Activated T-cell treated with anti-CD3 and anti-CD28 coated beads, Interleukin-2, amount 50 U/mL, for 24 hours (primary cell): ENCODE data around the gene SULT1A2.

ENCODE experiments used
- DNase-seq: peaks from one replicate; pipeline ENCODE4 v3.0.0-alpha.2; 2020
- H3K27ac Mint-ChIP-seq: 2 replicates; pipeline ENCODE4 v1.8.0; 2020; ENCODE audit warnings: mild to moderate bottlenecking, mixed read lengths
- H3K27me3 Mint-ChIP-seq: 2 replicates; pipeline ENCODE4 v1.8.0; 2020; ENCODE audit warnings: mixed read lengths
- H3K36me3 Mint-ChIP-seq: 2 replicates; pipeline ENCODE4 v1.8.0; 2020; ENCODE audit warnings: low read depth, mixed read lengths
- H3K4me1 Mint-ChIP-seq: 2 replicates; pipeline ENCODE4 v1.8.0; 2020; ENCODE audit warnings: low read depth, mixed read lengths
- H3K4me3 Mint-ChIP-seq: 2 replicates; pipeline ENCODE4 v1.8.0; 2020; ENCODE audit warnings: mild to moderate bottlenecking, moderate library complexity, mixed read lengths
- H3K9me3 Mint-ChIP-seq: 2 replicates; pipeline ENCODE4 v1.8.0; 2020; ENCODE audit warnings: mixed read lengths

Gene SULT1A2

GRCh38 chr16:28589930-28590329, 6.9 kb downstream of the SULT1A2 start:
- peaks cover 76% of the 10 kb centered on the region for H3K36me3 Mint-ChIP-seq
- H3K4me1 Mint-ChIP-seq: peaks cover 2% of the 10 kb centered on the region
- H3K27me3 Mint-ChIP-seq: no peaks in the 10 kb centered on the region
- no peak overlapping the region for H3K27ac Mint-ChIP-seq
- H3K9me3 Mint-ChIP-seq: no peaks in the 10 kb centered on the region
- no peak for DNase-seq
- H3K4me3 Mint-ChIP-seq: no peak overlapping the region

GRCh38 chr16:28589069-28589468, 7.8 kb downstream of the SULT1A2 start:
- no peaks in the 10 kb centered on the region for H3K27me3 Mint-ChIP-seq
- H3K27ac Mint-ChIP-seq: peak overlapping the region; percentile 59
- peaks cover 2% of the 10 kb centered on the region for H3K4me1 Mint-ChIP-seq
- no peak overlapping the region for H3K4me3 Mint-ChIP-seq
- H3K36me3 Mint-ChIP-seq: peaks cover 82% of the 10 kb centered on the region
- H3K9me3 Mint-ChIP-seq: no peaks in the 10 kb centered on the region
- DNase-seq: no peak

GRCh38 chr16:28587386-28587785, 9.5 kb downstream of the SULT1A2 start:
- Mint-ChIP-seq H3K27ac (peak overlapping the region; percentile 51), H3K4me1 (no peaks in the 10 kb centered on the region), H3K36me3 (peaks cover 91% of the 10 kb centered on the region), H3K4me3 (no peak overlapping the region), H3K9me3 (no peaks in the 10 kb centered on the region), H3K27me3 (no peaks in the 10 kb centered on the region)
- DNase-seq: no peak

GRCh38 chr16:28586466-28586865, 10.4 kb downstream of the SULT1A2 start:
- no peak overlapping the region for H3K27ac Mint-ChIP-seq
- no peaks in the 10 kb centered on the region for H3K9me3 Mint-ChIP-seq
- H3K27me3 Mint-ChIP-seq: no peaks in the 10 kb centered on the region
- H3K4me3 Mint-ChIP-seq: no peak overlapping the region
- peaks cover 90% of the 10 kb centered on the region for H3K36me3 Mint-ChIP-seq
- DNase-seq: no peak
- no peaks in the 10 kb centered on the region for H3K4me1 Mint-ChIP-seq

- Mint-ChIP-seq H3K4me1 (no peaks in the 10 kb centered on the region), H3K36me3 (peaks cover 90% of the 10 kb centered on the region), H3K27ac (peak overlapping the region; percentile 52), H3K27me3 (no peaks in the 10 kb centered on the region), H3K9me3 (no peaks in the 10 kb centered on the region), H3K4me3 (no peak overlapping the region)
- DNase-seq: no peak
These were observed 11.2 kb downstream of the SULT1A2 start for GRCh38 chr16:28585674-28586073.

GRCh38 chr16:28580726-28581315, 16.0 kb downstream of the SULT1A2 start:
- H3K27ac Mint-ChIP-seq: no peak overlapping the region
- H3K4me1 Mint-ChIP-seq: no peaks in the 10 kb centered on the region
- H3K36me3 Mint-ChIP-seq: peaks cover 54% of the 10 kb centered on the region
- no peak overlapping the region for H3K4me3 Mint-ChIP-seq
- no peak for DNase-seq
- no peaks in the 10 kb centered on the region for H3K27me3 Mint-ChIP-seq
- H3K9me3 Mint-ChIP-seq: no peaks in the 10 kb centered on the region

- Mint-ChIP-seq H3K27me3 (no peaks in the 10 kb centered on the region), H3K36me3 (peaks cover 13% of the 10 kb centered on the region), H3K4me3 (no peak overlapping the region), H3K9me3 (no peaks in the 10 kb centered on the region), H3K27ac (no peak overlapping the region), H3K4me1 (peaks cover 19% of the 10 kb centered on the region)
- no peak for DNase-seq
These were observed 21.3 kb downstream of the SULT1A2 start for GRCh38 chr16:28575446-28576109.

- Mint-ChIP-seq H3K4me1 (peaks cover 19% of the 10 kb centered on the region), H3K36me3 (peaks cover 13% of the 10 kb centered on the region), H3K9me3 (no peaks in the 10 kb centered on the region), H3K27me3 (no peaks in the 10 kb centered on the region), H3K4me3 (no peak overlapping the region), H3K27ac (peak overlapping the region; percentile 30)
- DNase-seq: no peak
These were observed 21.9 kb downstream of the SULT1A2 start for GRCh38 chr16:28574925-28575324.

DNA sequence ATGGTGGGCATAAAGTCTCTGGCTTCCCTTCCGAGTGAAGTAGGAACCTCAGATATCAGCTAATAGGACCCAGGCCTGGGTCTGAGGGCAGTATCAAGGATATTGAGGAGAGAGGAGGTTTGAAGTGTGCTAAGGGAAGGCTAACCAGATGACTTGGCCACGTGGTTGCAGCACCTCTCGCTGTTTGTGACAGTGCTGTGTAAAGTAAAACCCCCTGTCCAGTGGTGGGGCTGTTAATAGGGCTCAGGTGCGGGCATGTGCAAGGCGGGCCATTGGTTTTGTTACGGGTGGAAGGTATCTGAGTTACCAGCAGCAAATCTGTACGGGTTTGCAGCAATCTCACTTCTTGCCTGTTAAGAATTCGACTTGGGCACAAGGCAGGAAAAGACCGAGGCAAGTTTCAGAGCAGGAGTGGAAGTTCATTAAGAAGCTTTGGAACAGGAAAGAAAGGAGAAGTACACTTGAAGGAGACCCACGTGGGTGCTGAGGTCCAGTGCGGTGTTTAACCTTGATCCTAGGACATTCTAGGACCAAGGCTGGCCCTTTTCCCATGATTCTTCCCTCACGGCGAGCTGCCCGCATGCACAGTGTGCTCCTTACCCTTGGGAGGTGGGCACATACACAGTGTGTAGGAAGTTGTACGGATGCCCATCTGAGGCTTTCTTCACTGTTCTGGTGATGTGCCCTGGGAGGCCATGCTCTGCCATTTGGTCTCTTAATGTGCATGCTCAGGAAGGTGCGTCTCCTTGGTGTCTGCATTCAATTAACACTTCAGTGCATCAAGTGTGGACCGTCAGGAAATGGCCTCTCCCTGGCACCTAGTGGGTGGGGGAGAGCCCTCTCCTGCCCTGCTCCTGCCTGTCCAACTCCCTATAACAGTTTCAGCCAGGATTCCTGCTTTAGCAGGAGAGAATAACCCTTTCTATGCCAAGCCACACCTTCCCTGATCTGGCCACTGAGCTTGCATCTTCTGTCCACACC, 22.8 kb downstream of the SULT1A2 start:
- no peak for DNase-seq
- H3K4me1 Mint-ChIP-seq: peaks cover 21% of the 10 kb centered on the region
- no peak overlapping the region for H3K4me3 Mint-ChIP-seq
- peaks cover 11% of the 10 kb centered on the region for H3K36me3 Mint-ChIP-seq
- peak overlapping the region; percentile 23 for H3K27ac Mint-ChIP-seq
- no peaks in the 10 kb centered on the region for H3K9me3 Mint-ChIP-seq
- no peaks in the 10 kb centered on the region for H3K27me3 Mint-ChIP-seq

DNA sequence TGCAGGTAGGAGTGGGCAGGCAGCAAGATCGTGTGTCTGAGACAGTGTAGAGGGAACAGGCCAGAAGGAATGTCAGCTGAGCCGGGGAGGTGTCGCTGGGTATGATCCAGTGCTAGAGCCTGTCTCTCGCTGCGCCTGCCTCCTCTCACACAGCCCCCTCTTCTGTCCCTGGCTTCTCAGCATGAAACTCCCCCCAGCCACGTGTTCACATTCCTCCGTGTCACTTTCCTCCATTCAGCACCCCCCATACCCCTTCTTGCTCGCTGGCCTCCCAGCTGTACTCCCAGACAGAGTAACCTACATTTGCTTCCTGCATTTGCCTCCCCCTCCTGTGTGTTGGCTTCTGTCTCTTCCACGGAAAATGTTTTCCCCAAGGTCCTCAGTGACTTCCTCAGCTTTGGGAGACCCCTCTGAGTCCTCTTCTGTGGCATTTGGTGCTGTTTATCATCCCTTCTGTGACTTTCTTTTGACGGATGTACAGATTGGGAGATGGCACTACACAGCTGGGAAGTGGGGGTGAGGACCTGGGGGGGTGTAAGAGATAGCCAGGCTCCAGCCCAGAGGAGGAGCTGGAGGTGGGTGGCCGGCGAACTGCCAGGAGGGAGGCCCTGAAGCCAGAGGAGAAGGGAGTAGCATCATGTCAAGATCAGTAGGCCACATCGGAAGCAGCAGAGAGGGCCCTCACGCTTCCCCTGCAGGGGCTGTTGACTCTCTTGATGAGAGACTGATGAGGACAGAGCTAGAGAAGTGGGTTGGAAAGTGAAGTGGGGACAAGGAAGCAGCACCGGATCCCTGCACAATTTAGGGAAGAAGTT, 23.9 kb downstream of the SULT1A2 start:
- Mint-ChIP-seq H3K36me3 (peaks cover 10% of the 10 kb centered on the region), H3K27me3 (no peaks in the 10 kb centered on the region), H3K9me3 (no peaks in the 10 kb centered on the region), H3K4me3 (no peak overlapping the region), H3K4me1 (peaks cover 24% of the 10 kb centered on the region), H3K27ac (peak overlapping the region; percentile 69)
- no peak for DNase-seq

DNA sequence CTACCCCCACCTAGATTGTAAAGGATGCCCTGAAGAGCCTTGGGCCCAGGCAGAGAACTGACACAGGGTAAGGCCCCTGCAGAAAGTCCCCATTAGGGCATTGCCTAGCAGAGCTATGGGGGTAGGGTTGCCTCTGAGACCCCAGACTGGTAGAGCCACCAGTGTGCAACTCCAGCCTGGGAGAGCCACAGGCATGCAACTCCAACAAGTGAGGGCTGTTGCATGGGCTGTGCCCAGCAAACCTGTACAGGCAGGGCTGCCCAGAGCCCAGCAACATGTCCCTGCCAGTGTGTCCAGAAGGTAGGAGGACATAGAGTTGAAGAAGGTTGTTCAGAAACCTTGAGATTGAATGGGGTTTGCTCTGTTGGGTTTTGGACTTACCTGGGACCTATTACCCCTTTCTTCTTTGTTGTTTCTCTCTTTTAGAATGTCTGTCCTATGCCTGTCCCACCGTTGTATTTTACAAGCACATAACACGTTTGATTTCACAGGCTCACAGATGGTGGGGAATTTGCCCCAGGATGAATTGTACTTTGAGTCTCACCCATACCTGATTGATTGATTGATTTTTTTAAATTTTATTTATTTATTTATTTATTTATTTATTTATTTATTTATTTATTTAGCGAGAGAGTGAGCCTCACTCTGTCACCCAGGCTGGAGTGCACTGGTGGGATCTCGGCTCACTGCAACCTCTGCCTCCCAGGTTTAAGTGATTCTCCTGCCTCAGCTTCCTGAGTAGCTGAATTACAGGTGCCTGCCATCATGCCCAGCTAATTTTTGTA, 26.7 kb downstream of the SULT1A2 start:
- Mint-ChIP-seq H3K9me3 (peaks cover 7% of the 10 kb centered on the region), H3K36me3 (peaks cover 27% of the 10 kb centered on the region), H3K4me3 (no peak overlapping the region), H3K27me3 (no peaks in the 10 kb centered on the region), H3K4me1 (peaks cover 29% of the 10 kb centered on the region), H3K27ac (no peak overlapping the region)
- no peak for DNase-seq

DNA sequence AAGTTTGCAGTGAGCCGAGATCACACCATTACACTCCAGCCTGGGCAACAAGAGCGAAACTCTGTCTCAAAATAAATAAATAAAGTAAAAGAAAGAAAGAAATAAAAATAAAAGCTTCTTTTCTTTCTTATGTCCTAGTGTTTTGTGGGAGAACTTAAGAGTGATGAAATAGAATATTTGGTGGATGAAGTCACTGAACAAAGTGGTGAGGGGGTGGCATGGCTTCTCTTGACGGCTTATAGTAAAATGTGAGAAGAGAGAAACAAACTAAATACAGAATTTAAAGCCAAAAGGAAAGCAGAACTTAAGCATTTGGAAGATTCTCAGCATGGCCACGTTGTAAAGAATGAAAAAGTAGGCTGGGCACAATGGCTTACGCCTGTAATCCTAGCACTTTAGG, 27.8 kb downstream of the SULT1A2 start:
- Mint-ChIP-seq H3K36me3 (peaks cover 33% of the 10 kb centered on the region), H3K9me3 (peaks cover 7% of the 10 kb centered on the region), H3K4me3 (no peak overlapping the region), H3K4me1 (peaks cover 30% of the 10 kb centered on the region), H3K27ac (peak overlapping the region; percentile 47), H3K27me3 (no peaks in the 10 kb centered on the region)
- no peak for DNase-seq

GRCh38 chr16:28567292-28567691, 29.6 kb downstream of the SULT1A2 start:
- Mint-ChIP-seq H3K27me3 (no peaks in the 10 kb centered on the region), H3K4me1 (peaks cover 25% of the 10 kb centered on the region), H3K36me3 (peaks cover 42% of the 10 kb centered on the region), H3K9me3 (peaks cover 7% of the 10 kb centered on the region), H3K4me3 (no peak overlapping the region), H3K27ac (no peak overlapping the region)
- no peak for DNase-seq
